NCI-H2196 (cell line): ENCODE results near the gene HP1BP3.
"Not testable (repeated sequence)": the region's sequence is repeated elsewhere in the genome, so short reads cannot be mapped to it uniquely, and the experiment has no call there.

Source experiments
- DNase-seq: peaks from one replicate; lab custom pipeline; 2025; ENCODE audit not compliant: unreplicated experiment; lab: John Stamatoyannopoulos, UW

The HP1BP3 gene, protein sequence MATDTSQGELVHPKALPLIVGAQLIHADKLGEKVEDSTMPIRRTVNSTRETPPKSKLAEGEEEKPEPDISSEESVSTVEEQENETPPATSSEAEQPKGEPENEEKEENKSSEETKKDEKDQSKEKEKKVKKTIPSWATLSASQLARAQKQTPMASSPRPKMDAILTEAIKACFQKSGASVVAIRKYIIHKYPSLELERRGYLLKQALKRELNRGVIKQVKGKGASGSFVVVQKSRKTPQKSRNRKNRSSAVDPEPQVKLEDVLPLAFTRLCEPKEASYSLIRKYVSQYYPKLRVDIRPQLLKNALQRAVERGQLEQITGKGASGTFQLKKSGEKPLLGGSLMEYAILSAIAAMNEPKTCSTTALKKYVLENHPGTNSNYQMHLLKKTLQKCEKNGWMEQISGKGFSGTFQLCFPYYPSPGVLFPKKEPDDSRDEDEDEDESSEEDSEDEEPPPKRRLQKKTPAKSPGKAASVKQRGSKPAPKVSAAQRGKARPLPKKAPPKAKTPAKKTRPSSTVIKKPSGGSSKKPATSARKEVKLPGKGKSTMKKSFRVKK

DNA sequence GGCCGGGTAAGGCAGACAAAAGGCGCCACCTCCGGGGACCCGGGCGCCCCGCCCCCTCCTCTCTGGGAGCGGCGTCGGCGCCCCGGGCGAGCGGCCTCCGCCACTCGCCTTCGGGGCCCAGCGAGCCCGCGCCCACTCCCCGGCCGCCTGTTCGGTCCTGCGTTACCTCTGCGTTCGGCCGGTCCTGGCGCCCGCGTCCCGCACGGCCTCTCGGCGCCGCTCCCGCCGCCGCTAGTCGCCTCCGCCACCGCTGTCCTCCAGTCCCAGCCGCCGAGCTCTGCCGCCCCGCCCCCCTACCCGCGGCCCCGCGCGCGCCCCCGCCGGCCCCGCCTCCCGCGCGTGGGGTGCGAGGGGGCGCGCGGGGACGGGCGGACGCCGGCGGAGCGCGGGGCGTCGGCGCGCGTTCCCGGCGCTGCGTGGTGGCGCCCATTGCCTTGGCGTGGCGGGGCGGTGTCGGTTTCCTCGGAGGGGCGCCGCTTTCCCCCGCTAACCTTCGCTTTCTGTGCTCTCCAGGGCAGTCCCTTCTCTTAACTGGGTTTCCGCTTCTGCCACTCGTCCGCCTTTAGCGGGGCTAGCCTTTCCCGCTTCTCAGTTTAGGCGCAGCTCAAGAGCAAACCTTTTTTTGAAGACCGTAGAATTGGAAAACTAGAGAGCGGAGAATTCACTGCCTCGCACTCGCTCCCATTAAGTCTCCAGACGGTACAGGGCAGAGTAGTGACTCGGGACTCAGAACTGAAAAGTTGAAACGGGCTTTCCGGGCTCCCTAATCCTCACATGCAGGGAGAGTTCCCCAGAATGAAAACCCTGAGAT lies at the start of gene HP1BP3:
Gene HP1BP3 (minus strand): TSS at position 279 of the 811 bp plus-strand sequence. CDS start 6,867 bp downstream, outside the sequence.
- peak; percentile 77 for DNase-seq

DNA sequence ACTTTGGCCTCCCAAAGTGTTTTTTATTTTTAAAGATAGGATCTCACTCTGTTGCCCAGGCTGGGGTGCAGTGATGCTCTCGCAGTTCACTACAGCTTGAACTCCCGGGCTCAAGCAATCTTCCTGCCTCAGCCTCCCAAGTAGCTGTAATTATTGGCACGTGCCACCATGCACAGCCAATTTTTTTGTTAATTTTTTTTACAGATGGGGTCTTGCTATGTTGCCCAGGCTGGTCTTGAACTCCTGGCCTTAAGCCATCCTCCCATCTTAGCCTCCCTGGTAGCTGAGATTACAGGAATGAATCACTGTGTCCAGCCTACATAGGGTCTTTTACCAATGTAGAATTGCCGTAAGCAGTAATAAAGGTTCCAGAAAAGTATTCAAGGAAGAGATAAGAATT lies 49.1 kb upstream of the HP1BP3 start:
- no peak for DNase-seq

DNA sequence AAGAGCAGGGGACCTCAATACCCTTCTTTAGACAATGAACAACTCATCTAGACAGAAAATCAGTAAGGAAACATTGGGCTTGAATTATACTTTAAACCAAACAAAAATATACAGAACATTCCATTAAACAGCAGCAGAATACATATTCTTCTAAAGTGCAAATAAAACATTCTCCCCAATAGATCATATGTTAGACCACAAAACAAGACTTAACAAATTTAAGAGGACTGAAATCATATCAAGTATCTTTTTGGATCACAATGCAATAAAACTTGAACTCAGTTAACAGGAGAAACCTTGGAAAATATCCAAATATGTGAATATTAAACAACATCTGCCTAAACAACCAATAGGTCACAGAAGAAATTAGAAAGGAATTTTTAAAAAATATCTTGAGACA lies 47.7 kb upstream of the HP1BP3 start:
- DNase-seq = no peak

DNA sequence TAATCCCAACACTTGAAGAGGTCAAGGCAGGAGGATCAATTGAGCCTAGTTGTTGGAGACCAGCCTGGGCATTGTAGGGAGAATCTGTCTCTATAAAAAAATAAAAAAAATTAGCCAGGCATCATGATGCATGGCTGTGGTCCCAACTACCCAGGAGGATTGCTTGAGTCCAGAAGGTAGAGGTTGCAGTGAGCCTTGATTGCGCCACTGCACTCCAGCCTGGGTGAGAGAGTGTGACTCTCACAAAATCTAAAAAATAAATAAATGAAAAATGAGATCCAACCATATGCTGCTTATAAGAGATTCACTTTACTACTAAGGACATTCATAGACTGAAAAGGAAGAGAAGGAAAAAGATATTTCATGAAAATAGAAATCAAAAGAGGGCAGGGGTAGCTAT lies 47.1 kb upstream of the HP1BP3 start:
- DNase-seq = no peak

DNA sequence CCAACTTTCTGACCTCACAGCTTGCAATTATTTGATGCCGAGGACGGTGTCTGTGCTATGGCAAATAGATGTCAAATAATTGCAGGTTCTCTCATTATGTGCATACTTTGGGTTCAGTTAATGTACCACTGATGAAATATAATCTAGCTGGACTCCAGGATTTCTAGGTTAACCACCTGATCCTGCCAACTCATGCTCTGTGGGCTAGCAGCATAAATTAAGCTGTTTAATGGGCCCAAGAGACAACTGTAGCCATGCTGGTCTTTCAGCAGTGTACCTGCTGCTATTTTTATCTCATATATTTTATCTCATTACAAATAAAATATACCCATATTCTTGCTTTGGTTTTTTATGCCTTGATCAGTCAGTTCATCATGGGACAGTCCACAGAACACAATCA lies 43.3 kb upstream of the HP1BP3 start:
- DNase-seq = no peak

DNA sequence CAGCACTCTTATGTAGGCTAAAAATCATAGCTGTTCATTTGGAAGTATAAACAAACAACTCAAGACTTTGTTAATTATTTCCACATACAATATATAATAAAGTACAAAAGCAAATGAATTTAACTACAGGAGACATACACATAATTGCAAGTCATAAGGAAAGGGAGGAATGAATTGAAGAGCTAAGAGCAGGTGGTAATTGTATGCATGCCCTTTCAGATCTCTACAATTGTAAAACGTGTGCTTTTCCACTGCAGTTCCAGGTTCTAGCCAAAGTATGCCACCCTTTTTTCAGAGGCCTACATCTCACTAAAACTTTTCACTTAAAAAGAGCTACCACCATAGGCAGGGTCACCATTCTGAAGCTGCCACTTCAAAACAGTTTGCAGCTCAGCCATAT lies 42.8 kb upstream of the HP1BP3 start:
- DNase-seq = no peak

DNA sequence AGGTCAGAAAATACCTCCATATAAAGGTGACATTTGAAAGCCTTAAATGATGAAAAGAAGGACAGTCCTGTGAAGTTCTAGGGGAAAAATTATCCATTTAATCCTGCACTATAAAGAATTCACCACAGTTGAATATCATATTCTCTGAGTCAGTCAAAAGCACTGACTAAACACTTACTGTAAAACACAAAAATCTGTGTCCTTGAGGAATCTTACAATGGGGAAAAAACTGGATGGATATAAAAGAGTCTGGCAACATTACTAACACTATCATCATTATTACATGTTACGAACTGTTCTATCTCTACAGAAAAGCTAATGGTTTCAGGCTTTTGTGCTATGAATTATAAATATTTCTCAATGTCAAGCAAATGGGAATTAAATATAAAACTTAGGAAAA lies 42.4 kb upstream of the HP1BP3 start:
- no peak for DNase-seq

DNA sequence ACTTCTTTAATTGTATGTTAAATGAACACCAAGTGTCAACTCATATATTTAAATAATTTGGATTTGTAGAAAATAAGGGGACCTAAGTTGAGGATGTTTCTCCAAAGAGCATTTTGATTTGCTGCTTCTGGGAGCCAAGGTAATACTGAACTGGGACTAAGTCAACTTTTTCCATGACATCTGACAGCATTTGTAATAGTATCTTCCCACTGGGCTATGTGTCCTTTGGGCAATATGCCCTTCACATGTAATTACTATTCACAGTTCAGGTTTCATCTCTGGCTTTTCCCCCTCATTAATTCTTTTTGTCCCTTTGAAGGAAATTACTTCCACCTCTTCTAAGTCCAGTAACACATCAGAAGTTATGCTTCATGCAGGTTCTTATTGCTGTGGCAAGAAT lies 36.7 kb upstream of the HP1BP3 start:
- DNase-seq = no peak

DNA sequence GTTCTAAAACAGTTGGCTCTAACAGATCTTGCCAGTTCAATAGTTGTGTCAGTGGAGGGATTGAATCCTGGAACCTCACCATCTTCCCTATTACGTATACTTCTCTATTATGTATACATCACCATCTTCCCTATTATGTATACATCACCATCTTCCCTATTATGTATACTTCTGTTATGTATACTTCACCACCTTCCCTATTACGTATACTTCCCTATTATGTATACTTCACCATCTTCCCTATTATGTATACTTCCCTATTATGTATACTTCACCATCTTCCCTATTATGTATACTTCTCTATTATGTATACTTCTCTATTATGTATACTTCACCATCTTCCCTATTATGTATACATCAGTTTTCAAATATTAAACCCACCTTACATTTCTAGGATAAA lies 34.4 kb upstream of the HP1BP3 start:
- DNase-seq = no peak

DNA sequence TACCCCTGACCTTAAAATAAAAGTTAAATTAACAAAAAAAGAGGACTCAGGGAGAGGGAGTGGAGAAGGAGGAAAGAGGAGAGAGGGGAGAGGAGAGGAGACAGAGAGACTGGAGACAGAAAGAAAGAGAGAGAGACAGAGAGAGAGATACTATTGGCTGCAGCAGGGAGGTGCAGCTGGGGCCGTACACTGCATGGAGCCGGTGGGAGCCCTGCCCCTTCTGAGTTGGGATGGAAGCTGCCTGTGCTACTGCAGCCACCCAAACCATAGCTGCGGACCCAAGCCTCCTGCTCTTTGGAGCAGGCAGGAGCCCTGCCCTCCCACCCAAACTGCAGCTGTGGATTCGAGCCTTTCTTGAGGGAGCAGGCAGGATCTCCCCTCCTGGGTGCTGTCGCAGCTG lies 32.7 kb upstream of the HP1BP3 start:
- DNase-seq = no peak

DNA sequence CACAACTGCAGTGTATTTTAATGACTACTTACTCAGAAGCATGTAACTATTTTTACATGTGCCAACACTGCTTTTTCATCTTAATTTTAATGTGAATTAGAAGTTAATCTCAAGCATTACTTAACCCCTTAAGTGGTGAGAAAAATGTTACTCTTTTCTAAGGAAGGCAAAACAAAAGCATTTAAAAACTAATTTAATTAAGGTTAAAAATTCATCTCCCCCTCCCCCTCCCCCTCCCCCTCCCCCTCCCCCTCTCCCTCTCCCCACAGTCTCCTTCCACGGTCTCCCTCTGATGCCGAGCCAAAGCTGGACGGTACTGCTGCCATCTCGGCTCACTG lies 27.4 kb upstream of the HP1BP3 start:
- no peak for DNase-seq

DNA sequence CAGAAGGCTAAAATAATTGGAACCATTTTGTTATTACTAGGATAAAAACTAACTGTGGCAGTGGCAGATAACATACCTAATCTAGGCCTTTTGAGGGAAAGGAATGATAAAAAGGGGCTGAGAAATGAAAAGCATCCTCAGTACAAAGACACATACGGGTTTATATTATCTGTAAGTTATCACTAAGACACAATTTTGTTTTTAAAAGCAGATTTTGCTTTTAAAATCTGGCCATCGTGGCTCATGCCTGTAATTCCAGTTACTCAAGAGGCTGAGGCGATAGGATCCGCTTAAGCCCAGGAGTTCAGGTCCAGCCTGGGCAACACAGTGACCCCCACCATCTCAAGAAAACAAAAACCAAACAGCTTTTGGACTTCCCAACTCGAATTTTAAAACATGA lies 24.8 kb upstream of the HP1BP3 start:
- DNase-seq = no peak

DNA sequence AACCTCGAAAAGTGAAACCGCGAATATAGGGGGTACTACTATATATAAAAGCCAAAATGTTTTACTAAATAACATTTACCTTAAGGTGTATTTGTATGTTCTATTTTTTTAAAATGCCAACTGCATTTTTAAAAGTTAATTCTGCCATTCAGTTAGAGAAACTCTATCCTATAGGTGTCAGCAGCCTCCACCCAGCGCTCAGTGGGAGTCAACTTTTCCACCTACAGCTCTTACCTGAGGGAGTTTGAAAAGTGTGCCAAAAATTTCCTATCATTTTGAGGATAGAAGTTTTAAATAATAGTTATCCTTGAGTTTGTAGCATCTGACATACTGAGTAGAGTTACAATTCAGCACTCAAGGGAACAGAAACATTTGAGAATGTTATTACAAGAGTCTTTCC lies 6.1 kb upstream of the HP1BP3 start:
- no peak for DNase-seq

DNA sequence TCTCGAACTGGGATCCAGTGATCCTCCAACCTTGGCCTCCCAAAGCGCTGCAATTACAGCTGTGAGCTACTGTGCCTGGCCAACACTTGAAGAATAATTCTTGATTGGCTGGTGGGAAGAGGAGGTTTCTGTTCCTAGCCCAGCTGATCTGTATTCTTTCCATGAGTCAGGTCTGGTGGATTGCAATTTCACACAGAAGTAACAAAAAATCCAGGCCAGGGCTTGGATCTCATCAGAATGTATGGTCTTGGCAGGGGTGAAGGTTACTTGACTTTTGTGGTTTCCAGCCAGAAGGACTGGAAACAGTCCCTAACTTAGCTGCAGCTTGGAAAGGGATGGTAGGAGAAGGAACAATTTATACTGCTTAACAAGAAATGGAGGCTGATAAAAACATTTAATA lies 5.1 kb upstream of the HP1BP3 start:
- DNase-seq = no peak

DNA sequence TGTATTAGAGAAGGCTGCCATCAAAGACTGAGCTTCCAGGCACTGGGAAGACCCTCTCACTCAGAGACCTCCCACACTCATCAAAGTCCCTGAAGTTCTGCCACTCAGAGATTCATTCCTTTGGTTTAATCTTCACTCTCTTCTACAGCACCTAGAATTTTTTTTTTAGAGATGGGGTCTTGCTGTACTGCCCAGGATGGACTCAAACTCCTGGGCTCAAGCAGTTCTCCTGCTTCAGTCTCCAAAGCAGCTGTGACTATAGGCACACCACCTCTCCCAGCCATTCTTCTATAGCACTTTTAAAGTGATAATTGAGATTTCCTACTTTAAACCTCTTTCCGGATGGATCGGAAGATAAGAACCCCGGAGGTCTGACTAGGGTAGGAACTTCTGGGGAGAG lies 3.7 kb upstream of the HP1BP3 start:
- no peak for DNase-seq

DNA sequence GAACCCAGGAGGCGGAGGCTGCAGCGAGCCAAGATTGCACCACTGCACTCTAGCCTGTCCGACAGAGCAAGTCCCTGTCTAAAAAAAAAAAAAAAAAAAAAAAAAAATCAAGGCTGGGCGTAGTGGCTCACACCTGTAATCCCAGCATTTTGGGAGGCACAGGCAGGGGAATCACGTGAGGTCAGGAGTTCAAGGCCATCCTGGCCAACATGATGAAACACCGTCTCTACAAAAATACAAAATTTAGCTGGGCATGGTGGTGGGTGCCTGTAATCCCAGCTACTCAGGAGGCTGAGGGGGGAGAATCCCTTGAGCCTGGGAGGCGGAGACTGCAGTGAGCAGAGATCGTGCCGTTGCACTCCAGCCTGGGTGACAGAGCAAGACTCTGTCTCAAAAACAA lies 2.5 kb upstream of the HP1BP3 start:
- not testable (repeated sequence) for DNase-seq

DNA sequence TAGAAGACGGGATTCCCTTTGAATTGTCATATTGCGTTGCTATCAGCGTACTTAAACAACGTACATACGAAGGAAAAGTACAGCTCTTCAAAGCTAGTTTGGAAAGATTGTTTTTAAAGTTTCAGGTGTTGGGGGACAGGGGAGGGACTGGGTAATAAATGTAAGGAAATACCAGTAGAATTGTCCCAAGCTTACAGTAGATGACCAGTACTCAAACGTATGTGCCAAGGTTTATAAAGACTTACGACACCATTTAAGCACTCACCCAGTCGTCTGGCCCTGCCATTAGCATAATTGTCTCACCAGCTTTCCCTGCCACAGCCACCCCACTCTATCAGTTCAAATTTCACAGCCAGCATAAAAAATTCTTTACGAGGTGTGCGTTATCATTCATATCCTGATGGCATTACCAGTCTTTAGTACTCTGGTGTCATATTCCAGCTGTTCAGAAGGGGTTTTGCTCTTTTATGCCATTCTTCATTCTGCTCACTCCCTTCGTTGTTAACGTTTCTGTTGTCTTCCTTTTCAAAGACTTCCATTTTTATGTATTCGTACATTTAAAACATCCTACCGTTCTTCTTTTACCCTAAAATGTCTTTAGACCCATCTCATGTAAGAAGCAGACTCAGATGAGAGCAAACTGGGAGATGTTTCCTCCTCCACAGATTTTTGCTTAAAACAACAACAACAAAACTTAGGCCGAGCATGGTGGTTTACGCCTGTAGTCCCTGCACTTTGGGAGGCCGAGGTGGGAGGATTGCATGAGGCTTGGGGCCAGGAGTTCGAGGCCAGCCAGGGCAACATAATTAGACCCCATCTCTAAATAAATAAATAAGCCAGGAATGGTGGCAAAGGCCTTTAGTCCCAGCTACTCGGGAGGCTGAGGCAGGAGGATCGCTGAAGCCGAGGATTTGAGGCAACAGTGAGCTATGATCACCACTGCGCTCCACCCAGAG lies 1.0 kb upstream of the HP1BP3 start:
- DNase-seq = peak; percentile 18

DNA sequence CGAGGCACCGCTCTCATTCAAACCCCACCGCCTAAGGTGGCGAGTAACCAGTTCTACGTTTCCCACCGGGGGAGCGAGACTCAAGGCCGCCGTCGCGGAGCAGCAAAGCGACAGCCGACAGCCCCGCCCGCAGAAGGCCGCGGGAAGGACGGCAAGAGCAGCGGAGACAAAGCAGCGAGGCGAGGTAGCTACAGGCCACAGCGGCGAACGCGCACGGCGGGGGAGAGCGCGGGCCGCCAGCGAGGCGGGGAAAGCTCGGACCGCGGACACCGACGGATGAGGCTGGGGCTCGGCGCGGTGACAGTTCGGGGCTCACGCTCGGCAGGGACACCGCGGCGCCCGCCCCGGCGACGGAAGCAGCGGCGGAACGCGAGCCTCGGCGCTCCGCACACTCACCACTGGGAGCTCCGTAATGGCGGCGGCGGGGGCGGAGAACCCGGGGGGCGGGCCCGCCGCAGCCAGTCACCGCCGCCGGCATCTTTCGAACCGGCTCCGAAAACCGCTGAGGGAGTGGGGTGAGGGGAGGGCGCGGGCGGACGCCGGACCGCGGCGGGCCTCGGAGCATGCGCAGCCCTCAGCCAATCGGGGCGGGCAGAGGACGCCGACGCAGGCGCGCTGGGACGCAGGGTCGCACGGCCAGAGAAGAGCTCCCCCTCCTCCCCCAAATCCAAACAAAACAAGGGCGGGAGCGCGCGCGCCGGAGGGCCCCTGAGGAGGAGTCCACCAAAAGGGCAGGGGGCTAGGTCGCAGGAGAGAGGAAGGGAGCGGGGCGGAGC lies 666 bp downstream of the HP1BP3 start:
- peak; percentile 97 for DNase-seq

DNA sequence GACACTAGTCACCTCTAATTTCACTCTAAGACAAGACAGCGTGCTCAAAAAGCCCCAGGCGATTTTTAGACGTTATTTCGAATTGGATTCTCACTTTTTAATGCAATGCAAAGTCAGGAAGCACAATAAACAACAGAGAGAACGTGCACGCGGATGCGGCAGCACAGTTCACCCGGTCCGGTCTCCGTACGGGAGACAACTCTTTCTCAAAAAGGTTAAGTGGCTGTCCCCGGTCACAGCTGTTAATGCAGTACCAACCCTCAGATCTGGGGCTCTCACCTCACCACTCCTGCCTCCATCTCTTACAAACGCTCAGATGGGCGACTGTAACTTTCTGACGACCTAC lies 1.2 kb downstream of the HP1BP3 start:
- DNase-seq = no peak

DNA sequence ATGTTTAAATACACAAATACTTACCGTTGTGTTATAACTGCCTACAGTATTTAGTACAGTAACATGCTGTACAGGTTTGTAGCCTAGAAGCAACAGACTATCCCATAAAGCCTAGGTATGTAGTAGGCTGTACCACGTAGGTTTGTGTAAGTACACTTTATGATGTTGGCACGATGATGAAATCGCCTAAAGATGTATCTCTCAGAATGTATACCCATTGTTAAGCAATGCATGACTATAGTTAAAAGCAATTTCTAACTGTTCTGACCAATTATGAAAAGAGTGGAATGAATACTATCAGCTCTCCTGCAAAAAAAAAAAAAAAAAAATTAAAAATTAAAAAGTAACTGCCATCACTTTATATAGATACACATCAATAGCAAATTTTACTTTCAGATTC lies 11.4 kb downstream of the HP1BP3 start:
- no peak for DNase-seq
